Stimulated activated CD4-positive, alpha-beta T cell treated with anti-CD3 and anti-CD28 coated beads, TNF-alpha, amount 100 ng/mL, for 4 hours (primary cell): ENCODE measurements around the gene ITGAX.

Experiments
- DNase-seq, 3 experiments: peaks; one replicate each; pipeline ENCODE4 v3.0.0-alpha.2; 2020; ENCODE audit warnings: low read depth in 3 of 3

ITGAX gene

GRCh38 chr16:31373235-31373634, 18.3 kb downstream of the ITGAX start:
- no peak for DNase-seq

- DNase-seq = no peak
Measured at GRCh38 chr16:31375231-31375630, 20.3 kb downstream of the ITGAX start.

- no peak for DNase-seq
Measured at GRCh38 chr16:31376705-31377104, 21.7 kb downstream of the ITGAX start.

GRCh38 chr16:31377210-31377903, 22.4 kb downstream of the ITGAX start:
- DNase-seq = no peak

GRCh38 chr16:31380201-31380600, 25.2 kb downstream of the ITGAX start:
- DNase-seq = no peak

- peak; percentile 21 to 40 (median 26) for DNase-seq
Measured at GRCh38 chr16:31382485-31383161, 27.6 kb downstream of the ITGAX start.

- no peak for DNase-seq
Measured at GRCh38 chr16:31385680-31386079, 30.7 kb downstream of the ITGAX start.

- DNase-seq = no peak
Measured at GRCh38 chr16:31386157-31386984, 31.4 kb downstream of the ITGAX start.

- DNase-seq = no peak
Measured at GRCh38 chr16:31388535-31388934, 33.6 kb downstream of the ITGAX start.

GRCh38 chr16:31390504-31391041, 35.6 kb downstream of the ITGAX start:
- DNase-seq = no peak

GRCh38 chr16:31393056-31393455, 38.1 kb downstream of the ITGAX start, which contains the start of gene ITGAD:
Gene ITGAD, plus strand, starts transcription at chr16:31393335. Its CDS starts 26 bp downstream, at chr16:31393361.
- DNase-seq = no peak

- no peak for DNase-seq
Measured at GRCh38 chr16:31395647-31396046, 40.7 kb downstream of the ITGAX start.

- DNase-seq = no peak
Measured at GRCh38 chr16:31397096-31397660, 42.2 kb downstream of the ITGAX start.

- no peak for DNase-seq
Measured at GRCh38 chr16:31397701-31398100, 42.7 kb downstream of the ITGAX start.

GRCh38 chr16:31400191-31400590, 45.2 kb downstream of the ITGAX start:
- DNase-seq = no peak

- no peak for DNase-seq
Measured at GRCh38 chr16:31401436-31401835, 46.5 kb downstream of the ITGAX start.

GRCh38 chr16:31402687-31403086, 47.7 kb downstream of the ITGAX start:
- DNase-seq = no peak

GRCh38 chr16:31403590-31404352, 48.8 kb downstream of the ITGAX start:
- DNase-seq = no peak

GRCh38 chr16:31404353-31405064, 49.5 kb downstream of the ITGAX start:
- DNase-seq = no peak

GRCh38 chr16:31407406-31407805, 52.4 kb downstream of the ITGAX start:
- no peak for DNase-seq
